H1 (cell line): ENCODE results near the gene POGLUT2. TPM values are rescaled to one million over a fixed set of nuclear protein-coding genes. Genes with fewer than 3 reads are reported as not detected.

Experiments used
- BACH1 ChIP-seq: IDR thresholded peaks from 2 replicates; pipeline ENCODE4 v1.6.1; 2012; ENCODE audit warnings: low read length, improper control_type of control experiment
- BCL11A ChIP-seq, 2 experiments: IDR thresholded peaks; one replicate each; pipeline ENCODE4 v1.6.1; 2011; ENCODE audit warnings: low read depth in 2 of 2, low read length in 2 of 2, mild to moderate bottlenecking in 2 of 2
- CBX8 ChIP-seq: fragments of 300-800, 300-1000 bp; sonication (generic); IDR thresholded peaks from 2 replicates; pipeline ENCODE4 v1.7.1; 2016; ENCODE audit warnings: low read depth, low read length, borderline replicate concordance
- GTF2F1 ChIP-seq: IDR thresholded peaks from 2 replicates; pipeline ENCODE4 v1.6.1; 2012; ENCODE audit warnings: low read depth, low read length, improper control_type of control experiment, borderline replicate concordance
- KDM4A ChIP-seq: IDR thresholded peaks from one replicate; pipeline ENCODE4 v1.7.1; 2012; ENCODE audit warnings: low read depth, mild to moderate bottlenecking, moderate library complexity, low read length, inconsistent platforms; ENCODE audit not compliant: severe bottlenecking
- NANOG ChIP-seq: IDR thresholded peaks from 2 replicates; pipeline ENCODE4 v1.6.1; 2011; ENCODE audit warnings: low read length, low read depth, mild to moderate bottlenecking, inconsistent platforms; ENCODE audit not compliant: insufficient read depth, poor library complexity, severe bottlenecking
- PHF8 ChIP-seq: fragments of 200-600 bp; sonication (generic); conservative IDR thresholded peaks from 2 replicates; pipeline ENCODE4 v1.7.1; 2012; ENCODE audit warnings: low read depth, mild to moderate bottlenecking, inconsistent platforms, low read length, moderate library complexity
- POU5F1 ChIP-seq: IDR thresholded peaks from 2 replicates; pipeline ENCODE4 v1.6.1; 2011; ENCODE audit warnings: low read depth, mild to moderate bottlenecking, low read length, moderate library complexity
- TAF7 ChIP-seq: optimal IDR thresholded peaks from 2 replicates; pipeline ENCODE3; 2011; ENCODE audit warnings: low read depth, mild to moderate bottlenecking, inconsistent platforms, low read length, moderate library complexity, borderline replicate concordance
- polyA plus RNA-seq, 7 experiments: library from polyadenylated mRNA; depleted of rRNA in 3 of 7; stranded (reverse) in 5 of 7; unstranded in 2 of 7; fragments of >200 nt in 5 of 7; fragments of 200-250 nt in 2 of 7; gene quantifications; 1 replicate in 5 of 7; 2 replicates in 1 of 7; 4 replicates in 1 of 7; pipeline versions ENCODE4 v1.2.1 to v1.2.3, GENCODE V29; 2011 to 2013; ENCODE audit warnings: missing spikeins in 2 of 7, mixed read lengths in 2 of 7
- total RNA-seq: library from RNA; stranded (reverse); fragmentation: NEBNext Ultra II Directional; extraction: Animal tissue kit (Norgen Biotek cat#: 25700); gene quantifications from 2 replicates; pipeline ENCODE4 v1.2.1, GENCODE V29; 2021
- TF ChIP-seq, protein P1 (sequence below): fragments of 300-600 bp; sonication (generic); IDR thresholded peaks from 2 replicates; pipeline ENCODE4 v1.7.1; 2012; ENCODE audit warnings: low read length, moderate library complexity, mild to moderate bottlenecking, inconsistent platforms; ENCODE audit not compliant: insufficient replicate concordance
- TF ChIP-seq, protein P2 (sequence below): IDR thresholded peaks from 2 replicates; pipeline ENCODE4 v1.6.1; 2012; ENCODE audit warnings: inconsistent platforms

Gene POGLUT2
- total and polyA plus RNA-seq, 2 of the 8 experiments (the other 6 are each of a cell fraction or from before 2014, with no cell fraction given), result 9.9 to 22.3 TPM

DNA sequence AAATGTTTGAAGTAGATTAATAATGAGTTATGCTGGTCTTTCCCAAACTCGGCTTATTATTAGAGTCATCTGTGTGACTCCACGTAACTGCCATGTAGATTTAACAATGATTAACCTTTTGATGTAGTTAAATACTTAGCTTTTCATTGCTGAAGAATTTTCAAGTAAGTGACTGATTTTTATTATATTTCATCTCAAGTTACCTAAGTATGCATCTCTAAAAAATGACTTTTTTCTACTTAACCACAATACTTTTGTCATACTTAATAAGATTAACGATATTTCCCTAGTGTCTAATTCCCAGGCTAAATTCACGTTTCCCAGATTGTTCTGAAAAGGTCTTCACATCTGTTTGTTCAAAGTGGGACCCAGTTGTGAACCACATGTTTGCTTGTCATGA lies 17.9 kb upstream of the POGLUT2 start (continued):
- TF ChIP-seq, protein P1, sequence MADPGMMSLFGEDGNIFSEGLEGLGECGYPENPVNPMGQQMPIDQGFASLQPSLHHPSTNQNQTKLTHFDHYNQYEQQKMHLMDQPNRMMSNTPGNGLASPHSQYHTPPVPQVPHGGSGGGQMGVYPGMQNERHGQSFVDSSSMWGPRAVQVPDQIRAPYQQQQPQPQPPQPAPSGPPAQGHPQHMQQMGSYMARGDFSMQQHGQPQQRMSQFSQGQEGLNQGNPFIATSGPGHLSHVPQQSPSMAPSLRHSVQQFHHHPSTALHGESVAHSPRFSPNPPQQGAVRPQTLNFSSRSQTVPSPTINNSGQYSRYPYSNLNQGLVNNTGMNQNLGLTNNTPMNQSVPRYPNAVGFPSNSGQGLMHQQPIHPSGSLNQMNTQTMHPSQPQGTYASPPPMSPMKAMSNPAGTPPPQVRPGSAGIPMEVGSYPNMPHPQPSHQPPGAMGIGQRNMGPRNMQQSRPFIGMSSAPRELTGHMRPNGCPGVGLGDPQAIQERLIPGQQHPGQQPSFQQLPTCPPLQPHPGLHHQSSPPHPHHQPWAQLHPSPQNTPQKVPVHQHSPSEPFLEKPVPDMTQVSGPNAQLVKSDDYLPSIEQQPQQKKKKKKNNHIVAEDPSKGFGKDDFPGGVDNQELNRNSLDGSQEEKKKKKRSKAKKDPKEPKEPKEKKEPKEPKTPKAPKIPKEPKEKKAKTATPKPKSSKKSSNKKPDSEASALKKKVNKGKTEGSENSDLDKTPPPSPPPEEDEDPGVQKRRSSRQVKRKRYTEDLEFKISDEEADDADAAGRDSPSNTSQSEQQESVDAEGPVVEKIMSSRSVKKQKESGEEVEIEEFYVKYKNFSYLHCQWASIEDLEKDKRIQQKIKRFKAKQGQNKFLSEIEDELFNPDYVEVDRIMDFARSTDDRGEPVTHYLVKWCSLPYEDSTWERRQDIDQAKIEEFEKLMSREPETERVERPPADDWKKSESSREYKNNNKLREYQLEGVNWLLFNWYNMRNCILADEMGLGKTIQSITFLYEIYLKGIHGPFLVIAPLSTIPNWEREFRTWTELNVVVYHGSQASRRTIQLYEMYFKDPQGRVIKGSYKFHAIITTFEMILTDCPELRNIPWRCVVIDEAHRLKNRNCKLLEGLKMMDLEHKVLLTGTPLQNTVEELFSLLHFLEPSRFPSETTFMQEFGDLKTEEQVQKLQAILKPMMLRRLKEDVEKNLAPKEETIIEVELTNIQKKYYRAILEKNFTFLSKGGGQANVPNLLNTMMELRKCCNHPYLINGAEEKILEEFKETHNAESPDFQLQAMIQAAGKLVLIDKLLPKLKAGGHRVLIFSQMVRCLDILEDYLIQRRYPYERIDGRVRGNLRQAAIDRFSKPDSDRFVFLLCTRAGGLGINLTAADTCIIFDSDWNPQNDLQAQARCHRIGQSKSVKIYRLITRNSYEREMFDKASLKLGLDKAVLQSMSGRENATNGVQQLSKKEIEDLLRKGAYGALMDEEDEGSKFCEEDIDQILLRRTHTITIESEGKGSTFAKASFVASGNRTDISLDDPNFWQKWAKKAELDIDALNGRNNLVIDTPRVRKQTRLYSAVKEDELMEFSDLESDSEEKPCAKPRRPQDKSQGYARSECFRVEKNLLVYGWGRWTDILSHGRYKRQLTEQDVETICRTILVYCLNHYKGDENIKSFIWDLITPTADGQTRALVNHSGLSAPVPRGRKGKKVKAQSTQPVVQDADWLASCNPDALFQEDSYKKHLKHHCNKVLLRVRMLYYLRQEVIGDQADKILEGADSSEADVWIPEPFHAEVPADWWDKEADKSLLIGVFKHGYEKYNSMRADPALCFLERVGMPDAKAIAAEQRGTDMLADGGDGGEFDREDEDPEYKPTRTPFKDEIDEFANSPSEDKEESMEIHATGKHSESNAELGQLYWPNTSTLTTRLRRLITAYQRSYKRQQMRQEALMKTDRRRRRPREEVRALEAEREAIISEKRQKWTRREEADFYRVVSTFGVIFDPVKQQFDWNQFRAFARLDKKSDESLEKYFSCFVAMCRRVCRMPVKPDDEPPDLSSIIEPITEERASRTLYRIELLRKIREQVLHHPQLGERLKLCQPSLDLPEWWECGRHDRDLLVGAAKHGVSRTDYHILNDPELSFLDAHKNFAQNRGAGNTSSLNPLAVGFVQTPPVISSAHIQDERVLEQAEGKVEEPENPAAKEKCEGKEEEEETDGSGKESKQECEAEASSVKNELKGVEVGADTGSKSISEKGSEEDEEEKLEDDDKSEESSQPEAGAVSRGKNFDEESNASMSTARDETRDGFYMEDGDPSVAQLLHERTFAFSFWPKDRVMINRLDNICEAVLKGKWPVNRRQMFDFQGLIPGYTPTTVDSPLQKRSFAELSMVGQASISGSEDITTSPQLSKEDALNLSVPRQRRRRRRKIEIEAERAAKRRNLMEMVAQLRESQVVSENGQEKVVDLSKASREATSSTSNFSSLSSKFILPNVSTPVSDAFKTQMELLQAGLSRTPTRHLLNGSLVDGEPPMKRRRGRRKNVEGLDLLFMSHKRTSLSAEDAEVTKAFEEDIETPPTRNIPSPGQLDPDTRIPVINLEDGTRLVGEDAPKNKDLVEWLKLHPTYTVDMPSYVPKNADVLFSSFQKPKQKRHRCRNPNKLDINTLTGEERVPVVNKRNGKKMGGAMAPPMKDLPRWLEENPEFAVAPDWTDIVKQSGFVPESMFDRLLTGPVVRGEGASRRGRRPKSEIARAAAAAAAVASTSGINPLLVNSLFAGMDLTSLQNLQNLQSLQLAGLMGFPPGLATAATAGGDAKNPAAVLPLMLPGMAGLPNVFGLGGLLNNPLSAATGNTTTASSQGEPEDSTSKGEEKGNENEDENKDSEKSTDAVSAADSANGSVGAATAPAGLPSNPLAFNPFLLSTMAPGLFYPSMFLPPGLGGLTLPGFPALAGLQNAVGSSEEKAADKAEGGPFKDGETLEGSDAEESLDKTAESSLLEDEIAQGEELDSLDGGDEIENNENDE, result no peak
- TF ChIP-seq PHF8 (no peak), TAF7 (no peak), BACH1 (no peak), NANOG (no peak), GTF2F1 (no peak), CBX8 (no peak), POU5F1 (no peak), BCL11A (IDR thresholded peaks at IDR 0.05; ENCODE audit: low read depth in 2 of 2, low read length in 2 of 2) (no peak), KDM4A (no peak)
- TF ChIP-seq, protein P2, sequence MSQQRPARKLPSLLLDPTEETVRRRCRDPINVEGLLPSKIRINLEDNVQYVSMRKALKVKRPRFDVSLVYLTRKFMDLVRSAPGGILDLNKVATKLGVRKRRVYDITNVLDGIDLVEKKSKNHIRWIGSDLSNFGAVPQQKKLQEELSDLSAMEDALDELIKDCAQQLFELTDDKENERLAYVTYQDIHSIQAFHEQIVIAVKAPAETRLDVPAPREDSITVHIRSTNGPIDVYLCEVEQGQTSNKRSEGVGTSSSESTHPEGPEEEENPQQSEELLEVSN, result no peak
